Measurements from ENCODE around the gene SLC1A3.

SLC1A3 gene

GRCh38 chr5:36719282-36719681 lies 112.9 kb downstream of the SLC1A3 start:
- Histone ChIP-seq H4K20me1 (ENCODE audit: insufficient read depth, low read length) (no peaks in the 10 kb centered on the region), H3K36me3 (replicated peaks; ENCODE audit: low read depth, low read length) (peaks cover 4% of the 10 kb centered on the region), H3K27ac (ENCODE audit: low read length) (no peak overlapping the region), H3K79me2 (ENCODE audit: low read length) (peaks cover 10% of the 10 kb centered on the region; the same call in 1 of the 2 replicates), H3K4me2 (ENCODE audit: low read length) (no peak overlapping the region), H2AFZ (ENCODE audit: low read depth, low read length) (no peak overlapping the region), H3K27me3 (ENCODE audit: low read depth, low read length) (no peaks in the 10 kb centered on the region), H3K4me3 (ENCODE audit: low read length) (no peak overlapping the region), H3K9me3 (ENCODE audit: insufficient read depth, low read length) (no peaks in the 10 kb centered on the region), H3K9ac (ENCODE audit: low read length) (no peak overlapping the region), H3K4me1 (ENCODE audit: low read length) (peaks cover 41% of the 10 kb centered on the region)
- TF ChIP-seq, protein P1, sequence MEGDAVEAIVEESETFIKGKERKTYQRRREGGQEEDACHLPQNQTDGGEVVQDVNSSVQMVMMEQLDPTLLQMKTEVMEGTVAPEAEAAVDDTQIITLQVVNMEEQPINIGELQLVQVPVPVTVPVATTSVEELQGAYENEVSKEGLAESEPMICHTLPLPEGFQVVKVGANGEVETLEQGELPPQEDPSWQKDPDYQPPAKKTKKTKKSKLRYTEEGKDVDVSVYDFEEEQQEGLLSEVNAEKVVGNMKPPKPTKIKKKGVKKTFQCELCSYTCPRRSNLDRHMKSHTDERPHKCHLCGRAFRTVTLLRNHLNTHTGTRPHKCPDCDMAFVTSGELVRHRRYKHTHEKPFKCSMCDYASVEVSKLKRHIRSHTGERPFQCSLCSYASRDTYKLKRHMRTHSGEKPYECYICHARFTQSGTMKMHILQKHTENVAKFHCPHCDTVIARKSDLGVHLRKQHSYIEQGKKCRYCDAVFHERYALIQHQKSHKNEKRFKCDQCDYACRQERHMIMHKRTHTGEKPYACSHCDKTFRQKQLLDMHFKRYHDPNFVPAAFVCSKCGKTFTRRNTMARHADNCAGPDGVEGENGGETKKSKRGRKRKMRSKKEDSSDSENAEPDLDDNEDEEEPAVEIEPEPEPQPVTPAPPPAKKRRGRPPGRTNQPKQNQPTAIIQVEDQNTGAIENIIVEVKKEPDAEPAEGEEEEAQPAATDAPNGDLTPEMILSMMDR (IDR thresholded peaks at IDR 0.05; ENCODE audit: low read depth, low read length) = no peak
- no peak for TF ChIP-seq EZH2phosphoT487 (IDR thresholded peaks at IDR 0.05; ENCODE audit: low read depth)

DNA sequence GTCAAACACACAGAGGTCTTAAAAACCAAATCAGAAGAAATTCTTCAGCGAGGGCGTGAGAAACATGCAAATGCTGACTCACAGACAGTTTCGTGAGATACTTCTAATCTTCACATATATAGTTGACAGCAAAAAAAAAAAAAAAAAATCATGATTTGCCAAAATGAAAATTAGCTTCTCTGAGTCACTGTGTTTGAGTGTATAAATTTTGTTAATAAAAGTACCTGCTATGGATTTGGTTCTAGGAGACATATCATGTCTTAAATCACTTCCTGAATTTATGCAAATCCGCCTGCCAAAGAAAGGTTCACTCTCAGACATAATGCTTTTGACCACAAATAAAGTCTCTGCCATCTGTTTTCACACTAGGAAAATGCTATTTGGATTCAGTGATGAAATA lies 114.3 kb downstream of the SLC1A3 start:
- H3K9me3 ChIP-seq (ENCODE audit: insufficient read depth, low read length) = no peaks in the 10 kb centered on the region
- peaks cover 10% of the 10 kb centered on the region; the same call in 1 of the 2 replicates for H3K79me2 ChIP-seq (ENCODE audit: low read length)
- H3K27me3 ChIP-seq (ENCODE audit: low read depth, low read length) = no peaks in the 10 kb centered on the region
- TF ChIP-seq, protein P1 (IDR thresholded peaks at IDR 0.05; ENCODE audit: low read depth, low read length) = no peak
- TF ChIP-seq EZH2phosphoT487 (IDR thresholded peaks at IDR 0.05; ENCODE audit: low read depth) = no peak
- H2AFZ ChIP-seq (ENCODE audit: low read depth, low read length) = no peak overlapping the region
- no peak overlapping the region for H3K9ac ChIP-seq (ENCODE audit: low read length)
- no peaks in the 10 kb centered on the region for H4K20me1 ChIP-seq (ENCODE audit: insufficient read depth, low read length)
- no peak overlapping the region for H3K4me3 ChIP-seq (ENCODE audit: low read length)
- H3K27ac ChIP-seq (ENCODE audit: low read length) = no peak overlapping the region
- H3K4me2 ChIP-seq (ENCODE audit: low read length) = peak overlapping the region; percentile 87
- peaks cover 4% of the 10 kb centered on the region for H3K36me3 ChIP-seq (replicated peaks; ENCODE audit: low read depth, low read length)
- H3K4me1 ChIP-seq (ENCODE audit: low read length) = peaks cover 53% of the 10 kb centered on the region

- Histone ChIP-seq H3K27ac (ENCODE audit: low read length) (peak overlapping the region; percentile 95; the same call in 1 of the 2 replicates), H3K4me3 (ENCODE audit: low read length) (no peak overlapping the region), H3K27me3 (ENCODE audit: low read depth, low read length) (no peaks in the 10 kb centered on the region), H3K4me2 (ENCODE audit: low read length) (peak overlapping the region; percentile 87), H3K36me3 (replicated peaks; ENCODE audit: low read depth, low read length) (peaks cover 4% of the 10 kb centered on the region), H3K4me1 (ENCODE audit: low read length) (peaks cover 53% of the 10 kb centered on the region), H3K9me3 (ENCODE audit: insufficient read depth, low read length) (no peaks in the 10 kb centered on the region), H4K20me1 (ENCODE audit: insufficient read depth, low read length) (no peaks in the 10 kb centered on the region), H2AFZ (ENCODE audit: low read depth, low read length) (no peak overlapping the region), H3K9ac (ENCODE audit: low read length) (0 out of 2 replicates have a peak overlapping the region, but pooled peaks have one; percentile 22), H3K79me2 (ENCODE audit: low read length) (peaks cover 10% of the 10 kb centered on the region; the same call in 1 of the 2 replicates)
- TF ChIP-seq, protein P1 (IDR thresholded peaks at IDR 0.05; ENCODE audit: low read depth, low read length) = no peak
- TF ChIP-seq EZH2phosphoT487 (IDR thresholded peaks at IDR 0.05; ENCODE audit: low read depth) = no peak
Observed at GRCh38 chr5:36721664-36722235, 115.3 kb downstream of the SLC1A3 start.

DNA sequence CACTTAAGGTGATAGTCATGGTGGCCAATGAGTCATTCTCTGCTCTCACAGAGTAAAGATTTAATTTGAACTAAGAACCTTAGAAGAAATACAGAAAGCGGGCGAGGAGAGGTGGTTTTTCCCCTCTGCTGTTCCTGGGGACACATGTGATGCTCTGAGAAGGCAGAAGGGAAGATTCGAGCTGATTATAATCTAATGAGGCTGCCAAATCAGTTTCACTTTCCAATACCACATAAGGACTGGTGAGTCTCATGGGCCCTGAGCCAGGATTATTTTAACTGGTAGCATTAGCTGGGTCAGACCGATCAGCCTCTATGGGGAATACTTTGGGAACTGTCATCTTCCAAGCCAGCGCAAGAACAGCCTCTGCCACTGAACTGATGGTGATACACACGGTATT lies 116.5 kb downstream of the SLC1A3 start:
- peak overlapping the region; percentile 95 for H3K27ac ChIP-seq (ENCODE audit: low read length)
- H2AFZ ChIP-seq (ENCODE audit: low read depth, low read length) = no peak overlapping the region
- H3K4me2 ChIP-seq (ENCODE audit: low read length) = peak overlapping the region; percentile 87
- TF ChIP-seq, protein P1 (IDR thresholded peaks at IDR 0.05; ENCODE audit: low read depth, low read length) = no peak
- H3K36me3 ChIP-seq (replicated peaks; ENCODE audit: low read depth, low read length) = peaks cover 4% of the 10 kb centered on the region
- peaks cover 53% of the 10 kb centered on the region for H3K4me1 ChIP-seq (ENCODE audit: low read length)
- H3K9ac ChIP-seq (ENCODE audit: low read length) = peak overlapping the region; percentile 50; the same call in 1 of the 2 replicates
- peaks cover 10% of the 10 kb centered on the region; the same call in 1 of the 2 replicates for H3K79me2 ChIP-seq (ENCODE audit: low read length)
- H3K9me3 ChIP-seq (ENCODE audit: insufficient read depth, low read length) = no peaks in the 10 kb centered on the region
- H4K20me1 ChIP-seq (ENCODE audit: insufficient read depth, low read length) = no peaks in the 10 kb centered on the region
- peak overlapping the region; percentile 80 for H3K4me3 ChIP-seq (ENCODE audit: low read length)
- no peaks in the 10 kb centered on the region for H3K27me3 ChIP-seq (ENCODE audit: low read depth, low read length)

Data from OCI-LY3 (cell line).